Spleen (tissue), 7 donors: ENCODE data around the gene BCL2.

Experiments used
- CTCF ChIP-seq, 11 experiments: fragments of 200-600 bp in 7 of 11; fragments of 450-650 bp in 4 of 11; sonication (generic) in 4 of 11; IDR thresholded peaks in 8 of 11; conservative IDR thresholded peaks in 3 of 11; 1 replicate in 7 of 11; 2 replicates in 4 of 11; pipeline versions ENCODE4 v1.4.0 to v1.8.0; 2016 to 2021; ENCODE audit warnings: antibody characterized with exemption in 11 of 11, inconsistent platforms in 4 of 11, mild to moderate bottlenecking in 1 of 11
- POLR2A ChIP-seq, 3 donors: fragments of 450-650 bp; IDR thresholded peaks; one replicate each; pipeline ENCODE4 v1.5.1; 2017; ENCODE audit warnings: antibody characterized with exemption in 3 of 3, mild to moderate bottlenecking in 1 of 3
- POLR2AphosphoS5 ChIP-seq, 3 donors: sonication (generic); formaldehyde crosslinking; IDR thresholded peaks; one replicate each; pipeline ENCODE4 v1.5.1; 2017; ENCODE audit warnings: antibody characterized with exemption in 3 of 3
- donor health status: DM: no; HTN: no; CAD: no; lungs with moderate emphysema.
- donor health status: DM: no; HTN: no; CAD: no.
- donor health status: DM: no; HTN: no; CAD: no.

- TF ChIP-seq POLR2AphosphoS5 (IDR thresholded peaks at IDR 0.05) (no peak), CTCF (IDR thresholded peaks at IDR 0.05 in 8 of 11, conservative IDR thresholded peaks at IDR 0.05 in 3 of 11) (no peak), POLR2A (IDR thresholded peaks at IDR 0.05) (no peak)
Observed at GRCh38 chr18:63216516-63217311, 102.9 kb downstream of the BCL2 start.
